Left ventricle myocardium inferior (tissue), 1 donor: ENCODE results near the gene ATG4C. TPM values are rescaled to one million over a fixed set of nuclear protein-coding genes. Genes with fewer than 3 reads are reported as not detected.

Experiments used
- DNase-seq: peaks from one replicate; pipeline ENCODE4 v3.0.0-alpha.2; 2020
- H3K27ac ChIP-seq: fragments of 200-600 bp; replicated peaks from 2 replicates; pipeline ENCODE4 v1.8.0; 2021
- H3K27me3 ChIP-seq: fragments of 200-600 bp; 2 replicates; pipeline ENCODE4 v1.8.0; 2021; ENCODE audit warnings: low read depth
- H3K36me3 ChIP-seq: fragments of 200-600 bp; 2 replicates; pipeline ENCODE4 v1.8.0; 2021
- H3K4me1 ChIP-seq: fragments of 200-600 bp; 2 replicates; pipeline ENCODE4 v1.8.0; 2021
- H3K4me3 ChIP-seq: fragments of 200-600 bp; 2 replicates; pipeline ENCODE4 v1.8.0; 2021; ENCODE audit warnings: mild to moderate bottlenecking, moderate library complexity
- H3K9me3 ChIP-seq: fragments of 200-600 bp; replicated peaks from 2 replicates; pipeline ENCODE4 v1.8.0; 2021
- CTCF ChIP-seq: fragments of 200-600 bp; IDR thresholded peaks from 2 replicates; pipeline ENCODE4 v1.8.0; 2021; ENCODE audit warnings: antibody characterized with exemption, mild to moderate bottlenecking, borderline replicate concordance
- intact Hi-C: fragments of 100-400 bp; cut with micrococcal nuclease; formaldehyde crosslinking; loops from one replicate; pipeline ENCODE4 v1.11.0; 2022
- total RNA-seq: library from RNA; stranded (reverse); fragmentation: NEBNext Ultra II Directional; extraction: Animal tissue kit (Norgen Biotek cat#: 25700); gene quantifications from one replicate; pipeline ENCODE4 v1.2.1, GENCODE V29; 2021
- donor health status: DM: no; HTN: yes; CAD: no; lungs with severe emphysema.

Gene ATG4C
- total RNA-seq, 1 donor from 2014 or later: 10.9 TPM

GRCh38 chr1:62876535-62876934, 92.6 kb downstream of the ATG4C start:
- Histone ChIP-seq H3K27ac (no peak overlapping the region), H3K9me3 (peaks cover 8% of the 10 kb centered on the region), H3K4me3 (no peak overlapping the region), H3K27me3 (peaks cover 27% of the 10 kb centered on the region), H3K36me3 (no peaks in the 10 kb centered on the region), H3K4me1 (no peaks in the 10 kb centered on the region)
- TF ChIP-seq CTCF: no peak
- intact Hi-C loops: no loop called here
- no peak for DNase-seq

- H3K27me3 ChIP-seq: peaks cover 31% of the 10 kb centered on the region
- intact Hi-C loops: no loop called here
- H3K4me1 ChIP-seq: no peaks in the 10 kb centered on the region
- TF ChIP-seq CTCF: no peak
- no peaks in the 10 kb centered on the region for H3K36me3 ChIP-seq
- H3K27ac ChIP-seq: no peak overlapping the region
- peaks cover 8% of the 10 kb centered on the region for H3K9me3 ChIP-seq
- no peak overlapping the region for H3K4me3 ChIP-seq
- DNase-seq: no peak
These were observed 93.6 kb downstream of the ATG4C start for GRCh38 chr1:62877579-62877978.

- TF ChIP-seq CTCF: no peak
- Histone ChIP-seq H3K36me3 (no peaks in the 10 kb centered on the region), H3K9me3 (peaks cover 8% of the 10 kb centered on the region), H3K27me3 (peaks cover 37% of the 10 kb centered on the region), H3K27ac (no peak overlapping the region), H3K4me3 (no peak overlapping the region), H3K4me1 (no peaks in the 10 kb centered on the region)
- no peak for DNase-seq
- intact Hi-C loops: no loop called here
These were observed 96.0 kb downstream of the ATG4C start for GRCh38 chr1:62879962-62880361.

- Histone ChIP-seq H3K4me3 (no peak overlapping the region), H3K27me3 (peaks cover 43% of the 10 kb centered on the region), H3K9me3 (peaks cover 8% of the 10 kb centered on the region), H3K4me1 (no peaks in the 10 kb centered on the region), H3K27ac (no peak overlapping the region), H3K36me3 (no peaks in the 10 kb centered on the region)
- no peak for TF ChIP-seq CTCF
- no peak for DNase-seq
- intact Hi-C loops: no loop called here
These were observed 98.5 kb downstream of the ATG4C start for GRCh38 chr1:62882201-62883104.

GRCh38 chr1:62884156-62884740, 100.3 kb downstream of the ATG4C start:
- no peak overlapping the region for H3K4me3 ChIP-seq
- no peak for TF ChIP-seq CTCF
- intact Hi-C loops: no loop called here
- H3K36me3 ChIP-seq: no peaks in the 10 kb centered on the region
- peaks cover 8% of the 10 kb centered on the region for H3K9me3 ChIP-seq
- no peaks in the 10 kb centered on the region for H3K4me1 ChIP-seq
- no peak for DNase-seq
- H3K27ac ChIP-seq: no peak overlapping the region
- peaks cover 37% of the 10 kb centered on the region for H3K27me3 ChIP-seq
